ENCODE results near the gene CPN2. TPM values are rescaled to one million over a fixed set of nuclear protein-coding genes. Genes with fewer than 3 reads are reported as not detected.

The CPN2 gene
- polyA plus RNA-seq, 4 donors = 2.0 TPM; not detected in 3

DNA sequence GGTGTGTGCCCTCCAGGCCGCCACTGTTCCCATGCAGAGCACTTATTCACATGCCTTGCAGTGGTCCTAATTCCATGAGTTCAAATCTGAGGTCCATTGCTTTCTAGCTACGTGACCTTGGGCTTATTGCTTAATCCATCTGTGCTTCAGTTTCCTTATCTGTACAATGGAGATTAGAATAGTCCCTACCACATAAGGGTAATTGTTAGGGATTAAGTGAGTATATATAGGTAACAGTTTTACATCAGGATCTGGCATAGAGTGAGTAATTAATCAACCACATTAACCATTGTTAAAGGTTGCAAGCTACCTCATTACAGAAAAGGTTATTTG lies 7.6 kb downstream of the CPN2 start:
- no peak for FAIRE-seq

GRCh38 chr3:194342861-194343560 lies 8.1 kb downstream of the CPN2 start:
- Histone ChIP-seq H3K4me1 (ENCODE audit: control insufficient read depth in 3 of 3, insufficient read depth in 2 of 3, low read depth in 1 of 3, low read length in 2 of 3) (peaks cover 0 to 3% (median 0%) of the 10 kb centered on the region in 3 donors), H3K36me3 (ENCODE audit: control insufficient read depth in 3 of 3, insufficient read depth in 2 of 3, low read depth in 1 of 3, low read length in 3 of 3) (peaks cover 0 to 3% (median 0%) of the 10 kb centered on the region in 3 donors), H3K27ac (ENCODE audit: low read depth in 1 of 3, low read length in 2 of 3) (no peak overlapping the region), H3K27me3 (ENCODE audit: control insufficient read depth in 3 of 3, insufficient read depth in 3 of 3, low read length in 3 of 3) (no peaks in the 10 kb centered on the region), H3K4me3 (ENCODE audit: low read depth in 1 of 3, low read length in 3 of 3) (no peak overlapping the region), H3K9me3 (ENCODE audit: control insufficient read depth in 2 of 2, insufficient read depth in 1 of 2, low read depth in 1 of 2, low read length in 1 of 2) (no peaks in the 10 kb centered on the region)
- DNase-seq (no peak), FAIRE-seq (no peak)
- WGBS, 3 donors = 82 to 90% (median 84%) methylated on average over 9 of the region's 9 CpGs

More for the DNA sequence above, 7.6 kb downstream of the CPN2 start:
- peaks cover 0 to 3% (median 0%) of the 10 kb centered on the region in 3 donors for H3K36me3 ChIP-seq (ENCODE audit: control insufficient read depth in 3 of 3, insufficient read depth in 2 of 3, low read depth in 1 of 3, low read length in 3 of 3)
- WGBS, 3 donors = 44 to 80% (median 54%) methylated on average over 2 of the region's 2 CpGs
- H3K27ac ChIP-seq (ENCODE audit: low read depth in 1 of 3, low read length in 2 of 3) = no peak overlapping the region
- DNase-seq = peak in 1 of 2 donors; percentile 25
- H3K4me1 ChIP-seq (ENCODE audit: control insufficient read depth in 3 of 3, insufficient read depth in 2 of 3, low read depth in 1 of 3, low read length in 2 of 3) = peaks cover 0 to 3% (median 0%) of the 10 kb centered on the region in 3 donors
- H3K9me3 ChIP-seq (ENCODE audit: control insufficient read depth in 2 of 2, insufficient read depth in 1 of 2, low read depth in 1 of 2, low read length in 1 of 2) = no peaks in the 10 kb centered on the region
- no peaks in the 10 kb centered on the region for H3K27me3 ChIP-seq (ENCODE audit: control insufficient read depth in 3 of 3, insufficient read depth in 3 of 3, low read length in 3 of 3)
- H3K4me3 ChIP-seq (ENCODE audit: low read depth in 1 of 3, low read length in 3 of 3) = no peak overlapping the region

DNA sequence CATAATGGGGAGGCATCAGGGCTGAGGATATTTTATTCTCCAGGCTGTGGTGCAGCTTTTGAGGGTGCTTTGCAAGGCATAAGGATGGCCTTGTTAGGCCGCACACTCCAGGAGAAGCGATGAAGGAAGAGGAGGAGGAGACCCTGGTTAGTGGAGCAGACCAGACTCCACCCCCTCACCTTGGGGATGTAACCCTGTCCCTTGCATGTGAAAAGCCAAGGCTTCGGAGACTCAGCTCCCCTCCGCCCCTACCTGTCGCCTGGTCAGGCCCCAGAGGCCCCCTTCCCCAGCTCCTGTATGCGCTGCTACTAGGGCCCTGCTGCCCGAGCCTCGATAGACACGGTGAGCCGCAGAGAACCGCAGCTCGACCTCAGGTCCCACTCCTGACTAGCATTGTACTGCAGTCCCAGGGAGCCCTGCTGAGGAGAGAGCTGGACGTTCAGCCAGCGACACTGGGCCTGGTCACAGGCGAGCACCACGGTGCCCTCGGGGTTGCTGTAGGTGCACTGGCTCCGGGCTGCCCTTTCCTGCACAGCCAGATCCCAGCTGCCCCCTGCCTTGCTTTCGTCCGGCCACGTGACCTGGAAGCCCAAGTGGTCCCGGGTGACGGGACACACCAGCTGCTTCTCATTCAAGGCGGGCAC lies 10.2 kb downstream of the CPN2 start:
- no peak for DNase-seq
- Histone ChIP-seq H3K27ac (ENCODE audit: low read depth in 1 of 3, low read length in 2 of 3) (no peak overlapping the region), H3K4me3 (ENCODE audit: low read depth in 1 of 3, low read length in 3 of 3) (no peak overlapping the region), H3K36me3 (ENCODE audit: control insufficient read depth in 3 of 3, insufficient read depth in 2 of 3, low read depth in 1 of 3, low read length in 3 of 3) (peaks cover 0 to 3% (median 0%) of the 10 kb centered on the region in 3 donors), H3K4me1 (ENCODE audit: control insufficient read depth in 3 of 3, insufficient read depth in 2 of 3, low read depth in 1 of 3, low read length in 2 of 3) (peaks cover 0 to 3% (median 0%) of the 10 kb centered on the region in 3 donors), H3K9me3 (ENCODE audit: control insufficient read depth in 2 of 2, insufficient read depth in 1 of 2, low read depth in 1 of 2, low read length in 1 of 2) (no peaks in the 10 kb centered on the region), H3K27me3 (ENCODE audit: control insufficient read depth in 3 of 3, insufficient read depth in 3 of 3, low read length in 3 of 3) (no peaks in the 10 kb centered on the region)
- WGBS, 3 donors = 90 to 97% (median 92%) methylated on average over 24 of the region's 24 CpGs
- no peak for FAIRE-seq

DNA sequence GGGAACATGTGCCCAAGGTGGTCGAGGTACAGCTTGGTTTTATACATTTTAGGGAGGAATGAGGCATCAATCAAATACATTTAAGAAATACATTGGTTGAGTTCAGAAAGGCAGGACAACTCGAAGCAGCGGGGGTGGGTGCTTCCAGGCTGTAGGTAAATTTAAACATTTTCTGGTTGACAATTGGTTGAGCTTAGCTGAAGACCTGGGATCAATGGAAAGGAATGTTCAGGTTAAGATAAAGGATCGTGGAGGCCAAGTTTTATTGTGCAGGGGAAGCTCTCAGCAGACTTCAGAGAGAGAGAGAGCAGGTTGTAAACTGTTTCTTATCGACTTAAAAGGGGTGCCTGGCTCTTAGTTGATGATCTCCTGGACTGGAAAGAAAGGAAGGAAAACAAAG lies 11.3 kb downstream of the CPN2 start:
- Histone ChIP-seq H3K27ac (ENCODE audit: low read depth in 1 of 3, low read length in 2 of 3) (no peak overlapping the region), H3K4me1 (ENCODE audit: control insufficient read depth in 3 of 3, insufficient read depth in 2 of 3, low read depth in 1 of 3, low read length in 2 of 3) (peaks cover 0 to 3% (median 0%) of the 10 kb centered on the region in 3 donors), H3K4me3 (ENCODE audit: low read depth in 1 of 3, low read length in 3 of 3) (no peak overlapping the region), H3K9me3 (ENCODE audit: control insufficient read depth in 2 of 2, insufficient read depth in 1 of 2, low read depth in 1 of 2, low read length in 1 of 2) (no peaks in the 10 kb centered on the region), H3K36me3 (ENCODE audit: control insufficient read depth in 3 of 3, insufficient read depth in 2 of 3, low read depth in 1 of 3, low read length in 3 of 3) (peaks cover 0 to 3% (median 0%) of the 10 kb centered on the region in 3 donors), H3K27me3 (ENCODE audit: control insufficient read depth in 3 of 3, insufficient read depth in 3 of 3, low read length in 3 of 3) (no peaks in the 10 kb centered on the region)
- WGBS, 3 donors = 17 to 46% (median 20%) methylated on average over 5 of the region's 5 CpGs
- peak in 1 of 2 donors; percentile 50 for DNase-seq
- no peak for FAIRE-seq

DNA sequence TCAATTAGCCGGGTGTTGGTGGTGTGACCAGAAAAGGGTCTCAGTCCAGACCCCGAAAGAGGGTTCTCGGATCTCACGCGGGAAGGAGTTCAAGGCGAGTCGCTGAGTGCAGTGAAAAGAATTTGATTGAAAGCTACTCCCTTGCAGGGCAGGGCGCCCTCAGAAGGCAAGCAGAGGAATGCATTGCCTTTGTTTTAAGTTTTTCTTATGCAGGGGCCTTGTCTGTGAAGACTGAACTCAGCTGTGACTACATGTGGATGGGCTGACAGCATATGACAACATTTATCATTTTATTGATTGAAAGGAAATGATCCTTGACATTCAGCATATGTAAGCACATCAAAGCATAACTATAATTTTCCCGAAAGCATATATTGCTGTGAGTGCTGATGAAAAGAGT lies 11.8 kb downstream of the CPN2 start:
- DNase-seq (no peak), FAIRE-seq (no peak)
- WGBS, 3 donors = 78 to 88% (median 81%) methylated on average over 9 of the region's 9 CpGs
- peaks cover 0 to 3% (median 0%) of the 10 kb centered on the region in 3 donors for H3K4me1 ChIP-seq (ENCODE audit: control insufficient read depth in 3 of 3, insufficient read depth in 2 of 3, low read depth in 1 of 3, low read length in 2 of 3)
- H3K4me3 ChIP-seq (ENCODE audit: low read depth in 1 of 3, low read length in 3 of 3) = no peak overlapping the region
- no peak overlapping the region for H3K27ac ChIP-seq (ENCODE audit: low read depth in 1 of 3, low read length in 2 of 3)
- H3K36me3 ChIP-seq (ENCODE audit: control insufficient read depth in 3 of 3, insufficient read depth in 2 of 3, low read depth in 1 of 3, low read length in 3 of 3) = peaks cover 0 to 3% (median 0%) of the 10 kb centered on the region in 3 donors
- no peaks in the 10 kb centered on the region for H3K9me3 ChIP-seq (ENCODE audit: control insufficient read depth in 2 of 2, insufficient read depth in 1 of 2, low read depth in 1 of 2, low read length in 1 of 2)
- H3K27me3 ChIP-seq (ENCODE audit: control insufficient read depth in 3 of 3, insufficient read depth in 3 of 3, low read length in 3 of 3) = no peaks in the 10 kb centered on the region

DNA sequence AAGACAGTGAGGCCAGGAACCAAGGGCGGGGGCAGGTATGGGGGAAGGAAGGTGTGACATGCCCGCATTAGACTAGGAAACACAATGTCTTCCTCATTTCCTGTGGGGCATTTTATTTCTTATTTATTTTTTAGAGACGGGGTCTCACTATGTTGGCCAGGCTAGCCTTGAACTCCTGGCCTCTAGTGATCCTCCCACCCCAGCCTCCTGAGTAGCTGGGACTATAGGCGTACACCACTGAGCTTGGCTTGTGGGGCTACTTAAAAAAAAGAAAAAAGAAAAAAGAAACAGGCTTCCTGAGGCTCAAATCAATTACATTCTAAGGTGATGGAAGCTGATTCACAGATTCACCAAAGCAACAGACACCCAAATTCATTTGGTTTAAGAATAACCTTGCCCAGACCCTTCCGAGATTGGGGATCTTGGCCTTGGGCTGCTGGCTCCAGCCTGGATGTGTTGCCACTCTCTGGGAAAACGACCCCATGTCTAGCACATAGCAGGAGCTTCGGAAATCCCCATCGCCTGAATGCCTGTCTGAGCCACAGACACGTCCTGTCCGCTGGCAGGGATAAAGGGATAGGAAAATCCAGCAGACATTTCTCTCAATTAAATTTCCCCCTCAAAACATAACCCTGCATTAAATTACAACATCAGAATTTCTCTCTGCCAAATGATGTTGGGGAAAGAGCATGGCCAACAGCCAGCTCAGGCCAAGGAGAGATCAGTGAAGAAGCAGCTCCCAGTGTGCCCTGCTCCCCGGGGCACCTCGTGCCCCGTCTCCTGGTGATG lies 13.0 kb downstream of the CPN2 start:
- peaks cover 0 to 5% (median 0%) of the 10 kb centered on the region in 3 donors for H3K4me1 ChIP-seq (ENCODE audit: control insufficient read depth in 3 of 3, insufficient read depth in 2 of 3, low read depth in 1 of 3, low read length in 2 of 3)
- DNase-seq = no peak
- WGBS, 3 donors = 83 to 87% (median 86%) methylated on average over 13 of the region's 13 CpGs
- peaks cover 0 to 3% (median 0%) of the 10 kb centered on the region in 3 donors for H3K36me3 ChIP-seq (ENCODE audit: control insufficient read depth in 3 of 3, insufficient read depth in 2 of 3, low read depth in 1 of 3, low read length in 3 of 3)
- H3K9me3 ChIP-seq (ENCODE audit: control insufficient read depth in 2 of 2, insufficient read depth in 1 of 2, low read depth in 1 of 2, low read length in 1 of 2) = no peaks in the 10 kb centered on the region
- H3K27ac ChIP-seq (ENCODE audit: low read depth in 1 of 3, low read length in 2 of 3) = no peak overlapping the region
- peaks cover 0 to 3% (median 0%) of the 10 kb centered on the region in 3 donors for H3K27me3 ChIP-seq (ENCODE audit: control insufficient read depth in 3 of 3, insufficient read depth in 3 of 3, low read length in 3 of 3)
- no peak overlapping the region for H3K4me3 ChIP-seq (ENCODE audit: low read depth in 1 of 3, low read length in 3 of 3)
- FAIRE-seq = no peak

GRCh38 chr3:194336601-194337355 lies 14.3 kb downstream of the CPN2 start:
- Histone ChIP-seq H3K27ac (ENCODE audit: low read depth in 1 of 3, low read length in 2 of 3) (no peak overlapping the region), H3K4me1 (ENCODE audit: control insufficient read depth in 3 of 3, insufficient read depth in 2 of 3, low read depth in 1 of 3, low read length in 2 of 3) (peaks cover 0 to 14% (median 0%) of the 10 kb centered on the region in 3 donors), H3K4me3 (ENCODE audit: low read depth in 1 of 3, low read length in 3 of 3) (no peak overlapping the region), H3K27me3 (ENCODE audit: control insufficient read depth in 3 of 3, insufficient read depth in 3 of 3, low read length in 3 of 3) (peaks cover 0 to 8% (median 4%) of the 10 kb centered on the region in 3 donors), H3K36me3 (ENCODE audit: control insufficient read depth in 3 of 3, insufficient read depth in 2 of 3, low read depth in 1 of 3, low read length in 3 of 3) (peaks cover 0 to 3% (median 0%) of the 10 kb centered on the region in 3 donors), H3K9me3 (ENCODE audit: control insufficient read depth in 2 of 2, insufficient read depth in 1 of 2, low read depth in 1 of 2, low read length in 1 of 2) (no peaks in the 10 kb centered on the region)
- FAIRE-seq = no peak
- DNase-seq = no peak
- WGBS, 3 donors = 82 to 84% (median 84%) methylated on average over 17 of the region's 17 CpGs

- DNase-seq (no peak), FAIRE-seq (no peak)
- Histone ChIP-seq H3K27me3 (ENCODE audit: control insufficient read depth in 3 of 3, insufficient read depth in 3 of 3, low read length in 3 of 3) (peaks cover 0 to 8% (median 4%) of the 10 kb centered on the region in 3 donors), H3K36me3 (ENCODE audit: control insufficient read depth in 3 of 3, insufficient read depth in 2 of 3, low read depth in 1 of 3, low read length in 3 of 3) (no peaks in the 10 kb centered on the region), H3K9me3 (ENCODE audit: control insufficient read depth in 2 of 2, insufficient read depth in 1 of 2, low read depth in 1 of 2, low read length in 1 of 2) (no peaks in the 10 kb centered on the region), H3K4me3 (ENCODE audit: low read depth in 1 of 3, low read length in 3 of 3) (no peak overlapping the region), H3K4me1 (ENCODE audit: control insufficient read depth in 3 of 3, insufficient read depth in 2 of 3, low read depth in 1 of 3, low read length in 2 of 3) (peaks cover 0 to 12% (median 0%) of the 10 kb centered on the region in 3 donors), H3K27ac (ENCODE audit: low read depth in 1 of 3, low read length in 2 of 3) (no peak overlapping the region)
- WGBS, 3 donors = 26 to 33% (median 31%) methylated on average over 15 of the region's 15 CpGs
Measured at GRCh38 chr3:194333981-194334320, 17.2 kb downstream of the CPN2 start.
